Heart left ventricle (tissue), 13 donors: ENCODE data around the gene GRIK1.

ENCODE experiments used
- POLR2A ChIP-seq, 2 donors: fragments of 450-650 bp; IDR thresholded peaks; one replicate each; pipeline ENCODE4 v1.6.1; 2017; ENCODE audit warnings: antibody characterized with exemption in 2 of 2, mild to moderate bottlenecking in 2 of 2, moderate library complexity in 2 of 2
- TF ChIP-seq, protein P1 (sequence below), 12 donors: fragments of 200-600 bp; sonication (generic) in 4 of 12; IDR thresholded peaks; one replicate each; pipeline versions ENCODE4 v1.5.0 to v1.8.0; 2018 to 2022; ENCODE audit warnings: antibody characterized with exemption in 12 of 12, mild to moderate bottlenecking in 5 of 12
- donor health status: ischemic (EF 13 %, LVEDD 7.1; RV severe dilation, severe dysfunction).
- donor health status: DM: no; HTN: yes; CAD: no.
- donor health status: DM: no; HTN: no; CAD: no.
- donor health status: ischemic (EF 25% LVEDD 6.9; RV normal size, moderate dysfunction).
- donor health status: ischemic (EF 25% LVEDD 5.7; RV mildly dilated, moderate dysfunction).
- donor health status: ischemic (EF 35%, LVEDD 5.7; RV mildly dilated, moderate dysfunction).
- donor health status: nonischemic (EF 11% LVEDD 7.7; RV severe dilation, severe dysfunction).
- donor health status: DM: yes; HTN: yes; CAD: no.
- donor health status: PGD.
- donor health status: ischemic (EF 29% LVEDD 5.4; RV normal size, mild dysfunction).
- donor health status: nonischemic (EF 23%, LVEDD 6.1; RV moderate dilation, normal function).

DNA sequence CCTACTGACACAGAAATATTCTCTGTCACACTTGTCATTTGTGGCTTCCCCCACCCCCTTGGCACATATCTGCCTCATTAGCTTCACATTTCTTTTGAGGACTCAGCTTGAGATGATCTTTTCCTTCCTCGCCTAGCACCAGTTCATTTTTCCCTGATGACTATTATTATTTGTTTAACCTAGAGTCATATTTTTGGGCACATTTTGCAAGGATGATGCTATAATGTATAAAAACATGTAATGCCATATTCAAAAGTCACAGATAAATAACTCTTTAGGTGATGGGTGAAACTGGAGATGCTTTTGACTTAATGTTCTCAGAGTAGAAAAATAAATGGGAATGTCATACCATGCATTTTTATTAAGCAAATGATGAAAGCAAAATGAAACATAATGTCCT lies 438.3 kb downstream of the GRIK1 start:
- TF ChIP-seq, protein P1, sequence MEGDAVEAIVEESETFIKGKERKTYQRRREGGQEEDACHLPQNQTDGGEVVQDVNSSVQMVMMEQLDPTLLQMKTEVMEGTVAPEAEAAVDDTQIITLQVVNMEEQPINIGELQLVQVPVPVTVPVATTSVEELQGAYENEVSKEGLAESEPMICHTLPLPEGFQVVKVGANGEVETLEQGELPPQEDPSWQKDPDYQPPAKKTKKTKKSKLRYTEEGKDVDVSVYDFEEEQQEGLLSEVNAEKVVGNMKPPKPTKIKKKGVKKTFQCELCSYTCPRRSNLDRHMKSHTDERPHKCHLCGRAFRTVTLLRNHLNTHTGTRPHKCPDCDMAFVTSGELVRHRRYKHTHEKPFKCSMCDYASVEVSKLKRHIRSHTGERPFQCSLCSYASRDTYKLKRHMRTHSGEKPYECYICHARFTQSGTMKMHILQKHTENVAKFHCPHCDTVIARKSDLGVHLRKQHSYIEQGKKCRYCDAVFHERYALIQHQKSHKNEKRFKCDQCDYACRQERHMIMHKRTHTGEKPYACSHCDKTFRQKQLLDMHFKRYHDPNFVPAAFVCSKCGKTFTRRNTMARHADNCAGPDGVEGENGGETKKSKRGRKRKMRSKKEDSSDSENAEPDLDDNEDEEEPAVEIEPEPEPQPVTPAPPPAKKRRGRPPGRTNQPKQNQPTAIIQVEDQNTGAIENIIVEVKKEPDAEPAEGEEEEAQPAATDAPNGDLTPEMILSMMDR (IDR thresholded peaks at IDR 0.05) = no peak
- no peak for TF ChIP-seq POLR2A (IDR thresholded peaks at IDR 0.05)
